Islet of Langerhans (tissue), 1 donor: ENCODE measurements around the gene PEPD.

Experiments used
- FAIRE-seq: peaks from one replicate; lab custom pipeline; 2011; peaks lifted over from hg19 to GRCh38; lab: Jason Lieb, UNC

The PEPD gene

DNA sequence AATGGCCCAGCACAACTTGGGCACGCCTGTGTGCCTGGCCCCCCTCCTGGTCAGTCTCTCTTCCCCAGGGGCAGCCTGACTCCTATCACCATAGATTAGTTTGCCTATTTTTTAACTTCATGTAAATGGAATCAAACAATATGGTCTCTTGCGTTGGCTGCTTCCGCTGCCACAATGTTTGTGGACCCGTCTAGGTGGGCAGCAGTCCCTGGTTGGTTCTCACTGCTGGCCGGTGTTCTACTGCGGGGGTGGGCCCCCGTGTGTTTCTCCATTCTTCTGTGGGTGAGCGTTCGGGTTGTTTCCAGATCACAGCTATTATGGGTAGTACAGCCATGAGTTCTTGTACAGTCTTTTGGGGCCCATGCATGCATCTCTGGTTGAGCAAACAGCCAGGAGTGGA, 100.8 kb downstream of the PEPD start:
- no peak for FAIRE-seq

DNA sequence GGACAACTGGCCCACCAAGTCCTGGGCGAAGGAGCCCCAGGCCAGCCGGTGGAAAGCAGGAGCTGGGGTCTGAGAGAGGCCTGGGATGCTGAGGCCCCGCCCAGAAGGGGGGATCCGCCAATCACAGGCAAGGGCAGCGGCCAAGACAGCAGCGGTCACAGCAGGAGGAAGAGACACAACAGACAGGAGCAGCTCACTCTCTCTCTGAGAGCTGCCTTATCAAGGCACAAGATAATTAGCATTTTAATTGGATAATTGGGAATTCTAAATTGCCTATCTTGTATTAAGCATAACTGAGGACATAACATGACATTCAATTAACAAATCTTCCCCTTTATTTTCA, 101.8 kb downstream of the PEPD start:
- FAIRE-seq = no peak

DNA sequence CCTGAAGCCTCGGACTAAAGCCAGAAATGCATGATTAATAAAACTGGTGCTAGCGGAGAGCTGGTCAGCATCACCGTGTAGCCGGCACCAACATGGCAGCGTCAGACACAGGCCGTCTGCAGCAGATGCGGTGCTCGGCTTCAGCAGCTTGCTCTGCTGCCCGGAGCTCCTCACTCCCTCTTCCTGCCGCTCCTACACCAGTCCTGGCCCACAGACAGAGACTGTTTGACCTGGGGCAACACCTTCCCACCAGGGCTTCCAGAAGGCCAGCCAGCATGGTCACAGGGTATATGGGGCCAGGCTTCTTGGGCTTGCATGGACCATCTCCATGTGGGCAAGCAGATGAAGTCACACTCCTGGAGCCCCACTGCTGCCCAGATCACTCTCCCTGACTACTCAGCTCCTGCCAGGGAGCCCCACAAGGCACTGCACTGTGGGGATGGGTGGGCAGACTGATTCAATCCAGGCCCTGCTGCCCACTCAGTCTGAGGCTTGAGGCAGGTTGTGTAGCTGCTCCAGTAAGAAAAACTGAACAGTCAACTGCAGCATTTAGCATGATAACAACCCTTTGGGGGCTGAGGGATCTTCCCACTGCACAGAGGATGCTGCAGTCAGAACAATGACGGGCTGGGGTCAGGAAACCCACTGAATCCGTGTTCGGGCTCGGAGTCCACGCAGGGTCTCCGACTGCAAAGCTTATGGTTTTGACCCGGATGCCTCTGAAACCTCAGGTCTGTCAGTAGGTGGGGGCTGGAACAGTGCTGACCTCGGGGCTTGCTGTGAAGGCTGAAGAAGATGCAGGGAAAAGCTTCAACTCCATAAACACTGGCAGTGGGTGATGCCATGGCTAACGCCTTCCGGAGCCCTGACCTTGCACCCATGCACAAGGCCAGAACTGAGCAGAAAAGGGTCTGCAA, 102.5 kb downstream of the PEPD start:
- no peak for FAIRE-seq

DNA sequence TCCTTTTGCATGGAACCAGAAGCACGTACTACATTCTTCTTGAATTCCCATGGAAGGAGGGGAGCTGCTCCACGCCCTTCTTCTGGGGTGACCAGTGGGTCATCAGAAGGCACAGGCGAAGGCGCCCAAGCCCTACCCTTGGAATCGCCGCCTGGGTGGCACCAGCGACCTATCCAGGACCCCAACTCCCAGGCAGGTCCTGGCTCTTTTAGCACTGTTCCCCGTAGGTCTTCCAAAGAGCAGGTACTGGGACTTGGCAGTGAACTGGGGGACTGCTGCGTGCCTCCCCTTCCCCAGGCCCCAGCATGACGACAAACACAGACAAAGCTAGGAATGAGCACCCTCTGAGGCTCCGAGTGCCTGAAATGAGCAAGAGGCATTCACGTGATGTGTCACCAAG, 103.1 kb downstream of the PEPD start:
- no peak for FAIRE-seq

DNA sequence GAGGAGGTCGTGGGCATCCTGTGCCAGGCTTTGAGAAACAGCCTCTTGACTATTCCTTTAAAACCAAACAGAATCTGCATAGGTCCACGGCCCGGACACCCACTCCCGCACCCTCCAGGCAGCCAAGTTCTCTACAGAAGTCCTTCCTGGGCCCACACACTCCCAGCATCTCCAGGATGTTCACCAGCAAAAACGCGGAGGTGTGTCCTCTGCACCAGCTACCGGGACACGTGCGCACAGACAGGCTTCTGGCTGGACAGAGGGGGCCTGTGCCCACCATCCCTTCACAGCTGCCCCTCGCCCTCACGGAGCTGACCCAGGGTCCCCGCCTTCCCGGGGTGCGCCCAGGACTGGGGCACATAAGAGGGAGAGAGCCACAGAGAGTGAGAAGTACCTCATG, 103.8 kb downstream of the PEPD start:
- FAIRE-seq = no peak

DNA sequence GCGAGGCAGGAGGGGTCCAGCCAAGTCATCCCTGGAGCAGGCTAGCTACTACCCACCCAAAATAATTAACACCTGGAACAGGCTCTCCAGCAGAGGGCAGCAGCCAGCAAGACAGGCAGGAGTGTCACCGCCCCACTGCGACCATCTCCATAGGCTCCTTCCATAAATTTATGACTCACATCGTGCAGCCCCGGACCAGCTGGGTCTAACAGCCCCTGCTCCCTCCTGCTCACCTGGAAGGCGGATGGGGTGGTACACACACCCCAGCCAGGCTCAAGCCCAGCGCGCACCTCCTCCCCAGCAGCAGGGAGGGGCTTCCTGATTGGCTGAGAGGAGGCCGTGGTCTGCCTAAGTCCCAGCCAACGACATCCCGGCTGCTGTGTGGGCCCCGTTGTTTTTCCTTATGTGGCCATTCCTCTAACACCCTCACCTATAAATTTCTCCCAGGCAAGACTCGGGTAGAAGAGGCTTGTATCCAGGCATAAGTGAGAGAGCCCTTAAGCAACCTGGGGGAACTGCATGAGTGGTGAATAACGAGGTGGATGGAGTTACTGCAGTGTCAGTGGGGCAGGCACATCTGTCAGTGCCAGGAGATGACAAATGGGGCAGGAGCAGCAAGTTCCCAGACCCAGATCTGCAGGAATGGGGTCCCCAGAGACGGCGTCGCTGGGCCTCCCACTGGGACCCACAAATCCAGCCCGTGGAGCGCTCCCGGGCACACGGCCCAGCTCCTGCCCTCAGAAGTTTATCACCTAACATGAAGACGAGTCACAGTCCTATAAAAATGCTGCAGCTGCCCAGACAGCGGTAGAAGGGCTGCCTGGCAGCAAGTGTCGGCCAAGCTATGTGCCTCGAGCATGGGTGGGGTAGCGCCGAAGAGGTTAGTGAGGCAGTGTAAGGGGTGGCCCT, 105.0 kb downstream of the PEPD start:
- FAIRE-seq = no peak

DNA sequence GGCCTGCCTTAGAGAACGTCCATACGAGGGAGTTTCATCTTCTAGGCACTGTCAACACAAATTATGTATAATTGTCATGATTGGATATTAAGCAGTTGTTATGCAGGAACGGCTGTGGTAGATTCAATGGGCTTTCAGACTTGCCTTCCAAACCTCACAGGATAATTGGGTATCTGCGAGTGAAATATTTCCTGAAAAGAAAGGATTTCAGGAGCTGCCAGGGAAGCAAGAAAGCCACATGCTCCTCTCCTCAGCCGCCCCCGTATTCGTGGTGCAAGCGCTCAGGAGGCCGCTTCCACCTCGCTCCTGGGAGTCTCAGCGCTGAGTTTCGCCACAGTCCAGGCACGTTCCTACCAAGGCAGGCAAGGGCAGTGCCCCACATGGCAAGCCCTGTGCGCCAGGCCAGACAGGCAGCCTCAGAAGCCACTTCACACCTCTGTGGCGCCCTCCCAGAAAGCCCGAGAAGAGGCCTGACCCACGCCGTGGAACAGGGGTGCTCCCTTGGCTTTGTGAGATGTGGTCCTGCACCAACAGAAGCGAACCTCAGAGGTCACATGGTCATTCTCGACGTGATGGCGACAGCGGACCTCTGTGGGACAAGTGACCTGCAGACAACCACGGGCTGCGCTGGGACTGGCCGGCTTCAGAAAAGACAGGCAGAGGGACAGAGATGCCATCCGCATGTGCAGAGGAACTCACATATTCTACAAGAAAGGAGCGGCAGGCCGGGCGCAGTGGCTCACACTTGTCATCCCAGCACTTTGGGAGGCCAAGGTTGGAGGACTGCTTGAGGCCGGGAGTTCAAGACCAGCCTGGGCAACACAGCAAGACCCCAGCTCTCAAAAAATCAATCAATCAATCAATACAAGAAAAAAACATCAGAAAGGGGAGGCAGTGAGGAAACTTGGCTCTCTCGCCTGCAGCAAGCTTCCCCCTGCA, 106.7 kb downstream of the PEPD start:
- FAIRE-seq = no peak

DNA sequence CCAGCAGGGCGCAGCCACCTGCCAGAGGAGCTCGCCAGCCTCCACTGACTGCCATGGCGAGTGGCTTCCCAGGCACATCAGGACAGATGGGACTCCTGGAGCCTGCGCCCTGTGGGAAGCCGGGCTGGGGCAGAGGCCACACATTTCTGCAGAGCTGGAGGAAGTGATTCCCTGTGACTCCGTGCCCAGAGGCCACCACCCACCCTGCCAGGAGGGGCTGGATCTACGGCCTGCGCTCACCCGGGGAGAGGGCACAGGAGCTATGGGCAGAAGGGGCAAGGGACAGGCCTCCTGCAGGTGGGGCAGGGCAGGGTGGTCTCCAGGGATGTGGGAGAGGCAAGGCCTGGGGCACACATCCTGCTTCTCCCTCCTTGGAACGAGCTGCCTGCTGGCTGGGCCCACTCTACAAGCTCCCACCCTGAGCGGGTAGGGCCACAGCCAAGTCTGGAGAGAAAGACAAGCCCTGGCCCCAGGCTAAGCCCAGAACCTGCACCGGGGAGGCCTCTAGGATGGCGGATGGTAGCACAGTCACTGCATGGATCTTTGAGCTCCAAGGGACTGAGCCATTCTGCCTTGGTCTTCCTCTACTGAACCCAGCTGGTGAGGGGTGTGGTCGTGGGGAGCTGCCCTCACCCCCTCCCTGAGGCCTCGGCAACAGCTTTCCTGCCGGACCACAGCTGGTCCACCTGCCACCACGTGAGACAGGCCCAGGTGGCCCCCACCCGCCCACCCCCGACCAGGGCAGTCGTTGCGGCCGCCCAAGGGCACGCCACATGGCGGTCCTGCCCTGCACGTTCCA, 107.5 kb downstream of the PEPD start:
- FAIRE-seq = no peak

DNA sequence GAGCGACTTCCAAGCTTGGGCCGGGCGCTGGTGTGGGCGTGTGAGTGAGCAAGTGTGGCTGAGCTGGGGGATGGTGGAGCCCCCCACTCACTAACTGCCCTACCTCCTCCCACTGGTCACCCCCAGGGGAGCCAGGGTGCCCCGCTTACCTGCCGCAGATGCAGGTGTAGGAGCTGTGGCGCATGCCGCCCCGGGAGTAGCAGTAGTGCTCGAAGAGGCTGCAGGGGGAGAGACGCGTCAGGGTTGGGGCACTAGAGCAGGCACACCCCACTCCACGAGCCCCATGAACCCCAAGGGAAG, 108.2 kb downstream of the PEPD start:
- FAIRE-seq = no peak

DNA sequence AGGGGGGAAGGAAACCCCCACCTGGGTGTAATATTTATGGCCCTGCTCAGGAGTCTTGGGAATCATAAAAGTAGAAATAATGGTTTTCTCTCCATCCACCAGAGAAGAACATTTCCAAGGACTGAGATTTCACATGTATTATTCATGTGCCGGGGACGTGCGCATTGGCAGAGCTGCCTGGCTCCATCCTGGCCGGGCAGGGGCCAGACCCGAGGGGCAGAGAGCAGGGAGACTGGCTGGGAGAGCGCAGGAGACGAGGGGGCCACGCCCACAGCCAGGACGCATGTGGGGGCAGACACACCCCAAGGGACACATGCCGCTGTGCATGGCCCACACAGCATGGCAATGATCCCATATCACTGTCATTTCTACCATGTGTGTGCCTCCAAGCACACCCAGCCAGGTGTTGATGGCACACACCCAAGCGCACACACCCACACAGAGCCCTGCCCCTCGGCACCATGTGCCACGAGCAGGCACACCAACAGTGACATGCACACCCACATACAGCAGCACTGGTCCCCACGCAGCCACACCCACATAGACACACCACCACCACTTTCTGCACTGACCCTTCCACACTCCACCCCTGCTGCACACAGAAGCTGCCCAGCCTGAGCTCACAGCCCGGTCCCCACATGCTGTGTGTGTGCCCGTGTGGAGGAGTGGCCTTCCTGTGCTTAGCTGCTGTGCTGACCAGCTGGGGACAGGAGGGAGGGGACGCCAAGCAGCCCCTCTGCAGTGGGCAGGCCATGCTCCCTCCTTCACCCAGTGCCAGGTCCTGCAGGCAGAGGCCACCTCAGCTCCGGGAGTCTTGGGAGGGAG, 108.8 kb downstream of the PEPD start:
- no peak for FAIRE-seq

DNA sequence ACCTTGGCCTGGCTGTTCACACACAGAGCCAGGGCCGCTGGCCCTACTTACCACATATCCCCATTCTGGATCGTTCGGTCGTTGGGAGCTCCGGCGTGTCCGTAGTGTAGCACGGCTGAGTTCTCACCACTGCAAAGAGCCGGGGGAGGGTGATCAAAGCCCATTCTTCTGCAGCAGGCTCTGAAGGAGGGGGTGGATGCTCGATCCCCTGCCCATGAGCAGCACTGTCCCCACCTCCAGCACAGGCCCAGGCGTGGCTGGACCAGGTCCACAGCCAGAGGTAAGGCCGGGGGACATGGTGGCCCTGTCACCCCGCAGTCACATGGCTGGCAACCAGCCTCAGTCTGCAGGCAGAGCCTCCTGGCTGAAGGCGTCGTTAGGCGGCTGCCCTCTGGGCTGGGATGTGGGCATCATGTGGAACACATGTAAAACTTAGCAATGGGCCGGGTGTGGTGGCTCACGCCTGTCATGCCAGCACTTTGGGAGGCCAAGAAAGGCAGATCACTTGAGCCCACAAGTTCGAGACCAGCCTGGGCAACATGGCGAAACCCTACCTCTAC, 109.9 kb downstream of the PEPD start:
- FAIRE-seq = no peak

DNA sequence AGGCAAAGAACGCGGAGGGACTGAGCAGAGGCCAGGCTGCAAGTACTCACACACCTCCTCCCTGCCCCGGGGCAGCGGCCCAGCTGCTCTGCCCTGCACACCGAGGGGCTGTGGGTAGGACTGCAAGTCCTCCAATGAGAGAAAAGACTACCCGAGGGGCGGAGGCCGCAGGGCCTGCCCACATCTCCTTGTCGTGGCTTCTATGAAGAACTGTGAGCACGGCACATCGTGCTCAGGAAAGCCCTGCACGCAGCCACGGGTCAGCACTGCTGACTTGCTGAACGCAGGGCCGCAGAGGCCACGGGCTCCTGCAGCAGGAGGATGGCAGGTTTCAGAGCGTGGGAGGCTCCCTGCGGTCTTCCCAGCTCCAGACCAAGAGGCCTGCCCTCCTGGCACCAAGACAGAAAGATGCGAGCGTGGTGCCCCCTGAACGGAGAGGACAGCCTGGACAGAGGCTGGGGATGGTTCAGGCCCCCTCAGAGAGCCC, 110.6 kb downstream of the PEPD start:
- no peak for FAIRE-seq

DNA sequence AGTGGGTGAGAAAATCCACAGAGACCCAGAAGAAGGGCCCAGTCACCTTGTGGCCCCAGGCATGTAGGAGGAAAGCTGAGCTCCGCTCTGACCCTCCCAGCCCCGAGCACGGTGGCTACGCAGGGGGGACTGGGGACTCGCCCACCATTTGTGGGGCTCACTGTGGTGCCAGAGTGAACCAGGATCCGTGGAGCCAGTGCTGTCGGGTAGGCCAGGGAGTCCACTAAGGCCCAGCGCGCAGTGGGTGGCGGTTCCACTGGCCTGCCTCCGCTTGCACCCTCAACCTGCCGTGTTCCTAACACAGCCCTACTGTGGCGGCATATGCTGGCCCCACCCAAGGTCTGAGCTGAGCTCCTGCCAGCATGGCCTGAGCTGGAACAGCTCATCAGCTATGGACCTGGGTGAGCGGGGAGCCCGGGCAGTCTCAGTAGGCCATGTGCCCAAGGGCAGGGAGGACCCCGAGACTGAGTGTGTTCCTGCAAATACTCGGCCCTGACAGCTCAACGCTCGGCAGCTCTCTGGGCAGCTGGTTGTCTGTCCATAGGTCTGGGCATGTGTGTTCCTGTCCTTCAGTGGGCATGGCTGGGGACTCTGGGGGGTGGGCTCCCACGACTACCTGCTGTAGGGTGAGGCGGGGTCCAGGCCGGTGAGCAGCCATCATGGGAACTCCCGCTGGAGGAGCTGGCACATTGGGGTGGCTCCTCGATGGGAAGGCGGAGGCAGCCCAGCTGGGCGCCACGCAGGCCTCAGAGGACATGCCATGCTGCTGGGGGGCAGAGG, 111.5 kb downstream of the PEPD start:
- FAIRE-seq = no peak

DNA sequence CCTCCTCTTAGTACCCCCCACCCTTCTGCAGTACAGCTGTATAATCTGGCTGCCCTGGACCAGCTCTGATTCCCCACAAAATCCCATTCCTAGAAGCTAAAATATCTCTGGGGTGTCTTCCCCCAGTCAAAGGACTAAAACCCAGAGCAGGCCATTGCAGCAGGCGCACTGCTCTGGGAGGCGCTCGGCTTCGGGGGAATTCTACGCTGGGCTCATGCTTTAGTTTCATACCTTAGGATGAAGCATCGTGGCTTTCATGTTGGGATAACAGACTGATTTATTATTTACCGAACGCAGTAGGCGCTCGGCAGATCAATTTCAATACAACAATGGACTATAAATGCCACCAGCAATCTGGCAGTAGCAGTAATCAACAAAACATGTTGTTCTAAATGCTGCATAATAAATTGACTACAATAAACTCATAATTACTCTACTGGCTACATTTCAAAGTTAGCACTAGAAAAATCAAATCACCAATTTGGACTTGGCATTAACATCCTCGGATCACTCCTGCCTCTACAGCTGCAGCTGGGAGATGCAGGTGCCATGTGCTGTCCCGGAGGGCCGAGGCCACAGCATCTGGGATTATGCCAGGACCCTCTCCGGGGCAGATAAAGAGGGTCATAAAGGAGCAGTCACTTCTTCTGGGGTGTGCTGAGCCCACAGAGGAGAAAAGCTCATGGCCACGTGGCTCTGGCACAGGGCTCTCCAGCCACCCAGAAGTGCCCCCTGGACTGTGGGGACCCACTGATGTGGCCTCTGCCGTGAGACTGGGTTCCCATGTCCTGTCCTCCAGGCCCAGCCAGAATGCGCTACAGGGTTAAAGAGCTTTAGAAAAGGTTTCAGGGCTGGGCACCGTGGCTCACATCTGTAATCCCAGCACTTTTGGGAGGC, 112.8 kb downstream of the PEPD start:
- FAIRE-seq = no peak

DNA sequence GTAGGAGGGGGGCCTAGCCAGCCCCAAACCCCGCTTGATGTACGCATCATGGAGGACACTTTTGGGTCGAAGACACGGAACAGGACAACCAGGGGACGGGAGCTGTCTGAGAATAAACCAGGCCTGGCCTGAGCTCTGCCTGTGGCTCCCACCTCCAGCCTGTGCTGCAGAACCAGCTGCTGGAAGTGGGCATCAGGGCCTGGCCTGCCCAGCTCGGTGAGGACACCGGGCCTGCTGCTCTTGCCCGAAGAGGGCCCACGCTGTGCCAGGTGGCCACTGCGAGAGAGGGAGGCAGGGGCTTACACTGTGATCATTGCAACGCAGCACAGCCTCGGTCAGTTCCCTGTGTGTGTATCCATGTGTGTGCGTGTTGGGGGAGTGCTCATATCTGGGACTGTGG, 113.5 kb downstream of the PEPD start:
- no peak for FAIRE-seq

DNA sequence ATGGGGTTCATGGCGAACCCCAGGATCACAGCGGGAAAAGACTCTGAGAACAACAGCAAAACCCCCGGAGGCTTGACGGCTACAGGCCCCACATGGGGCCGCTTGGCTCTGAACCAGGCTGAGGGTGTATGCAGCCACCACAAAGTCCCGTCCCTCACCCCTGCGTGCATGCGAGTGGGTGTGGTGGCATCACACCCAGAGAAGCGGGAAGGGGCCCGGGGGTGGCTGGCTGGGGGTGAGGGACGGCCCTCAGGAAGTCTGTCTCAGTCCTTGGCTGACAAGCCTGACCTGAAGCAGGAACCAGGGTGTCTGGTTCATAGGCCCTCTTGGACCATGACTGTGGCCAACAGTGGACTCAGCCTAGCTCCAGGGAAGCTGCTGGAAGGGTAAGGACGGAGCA, 113.9 kb downstream of the PEPD start:
- no peak for FAIRE-seq

DNA sequence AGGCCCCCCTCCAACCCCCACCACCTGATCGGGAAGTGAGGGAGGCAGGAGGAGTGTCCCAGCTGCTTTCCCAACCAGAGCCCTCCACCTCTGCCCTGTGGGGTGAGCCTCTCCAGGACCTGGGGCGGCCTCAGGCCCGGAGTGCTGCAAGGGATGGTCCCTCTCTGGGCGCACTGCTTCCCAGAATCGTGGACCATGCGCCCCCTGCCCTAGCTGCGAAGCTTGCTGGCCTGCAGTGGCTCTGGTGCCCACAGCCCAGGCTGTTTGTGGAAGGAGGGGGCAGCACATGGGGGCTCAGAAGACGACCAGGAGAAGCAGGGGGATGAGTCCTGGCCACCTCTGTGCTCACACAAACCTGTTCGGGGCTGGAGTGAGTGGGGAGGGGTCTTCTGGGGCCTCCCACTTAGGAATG, 114.4 kb downstream of the PEPD start:
- no peak for FAIRE-seq

DNA sequence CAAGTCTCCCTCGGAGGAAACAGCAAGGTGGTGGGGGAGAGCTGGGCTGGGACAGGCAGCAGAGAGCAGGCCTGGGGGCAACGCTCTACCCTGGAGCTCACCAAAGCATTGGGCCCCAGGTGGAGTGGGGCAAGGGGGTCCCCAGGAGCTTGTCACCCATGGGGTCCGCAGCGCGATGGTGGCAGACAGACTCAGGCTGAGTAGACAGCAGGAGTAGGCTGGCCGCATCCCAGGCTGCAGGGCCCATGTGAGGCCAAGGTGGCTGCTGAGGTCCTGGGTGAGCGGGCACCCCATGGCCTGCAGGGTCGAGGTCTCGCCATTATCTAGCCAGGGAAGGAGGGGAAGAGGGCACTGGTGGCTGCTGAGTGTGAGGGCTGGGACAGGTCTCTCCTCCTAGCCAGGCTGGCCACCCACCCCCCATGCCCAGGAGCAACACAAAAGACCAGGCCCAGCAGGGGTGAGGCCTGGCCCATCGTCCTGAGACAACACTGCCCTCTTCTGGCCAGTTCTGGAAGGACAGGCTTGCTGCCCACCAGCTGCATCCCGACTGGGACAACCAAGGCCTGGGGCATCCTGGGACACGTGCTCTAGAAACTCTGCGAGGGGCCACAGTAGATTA, 115.0 kb downstream of the PEPD start:
- no peak for FAIRE-seq
